SK-N-SH (cell line): ENCODE measurements around the gene CELF4. TPM values are rescaled to one million over a fixed set of nuclear protein-coding genes. Genes with fewer than 3 reads are reported as not detected.

ENCODE experiments used
- CTCF ChIA-PET: fragments of 300-600, 350-600 bp; formaldehyde crosslinking; extraction: SDS; loops from one replicate; lab custom pipeline; 2021; lab: Yijun Ruan, JAX
- POLR2A ChIA-PET: fragments of 350-600 bp; sonication (Branson Sonifier 250); formaldehyde crosslinking; extraction: SDS; loops from one replicate; lab custom pipeline; 2020; ENCODE audit warnings: antibody characterized with exemption, inconsistent platforms; lab: Yijun Ruan, JAX
- DNase-seq: peaks from one replicate; pipeline ENCODE4 v3.0.0; 2012
- H2AFZ ChIP-seq: fragments of 200-600 bp; sonication (generic); 2 replicates; pipeline ENCODE4 v1.8.1; 2016; ENCODE audit warnings: antibody characterized with exemption, mild to moderate bottlenecking, low read depth
- H3F3A ChIP-seq: fragments of 200-600 bp; sonication (generic); replicated peaks from 2 replicates; pipeline ENCODE3; 2016; ENCODE audit warnings: antibody characterized with exemption, mild to moderate bottlenecking; ENCODE audit not compliant: insufficient read depth
- H3K27ac ChIP-seq, 2 experiments: fragments of 200-500 bp in 1 of 2; fragments of 200-600 bp in 1 of 2; sonication (Bioruptor generic) in 1 of 2; sonication (generic), shearing (Covaris generic) in 1 of 2; 2 replicates each; pipeline versions ENCODE4 v1.5.1 to v1.6.1; 2014 to 2016; ENCODE audit warnings: low read depth in 2 of 2, inconsistent platforms in 1 of 2, low read length in 1 of 2, mild to moderate bottlenecking in 1 of 2, mixed read lengths in 1 of 2
- H3K27me3 ChIP-seq: fragments of 200-600 bp; sonication (generic), shearing (Covaris generic); 2 replicates; pipeline ENCODE4 v1.6.1; 2016; ENCODE audit warnings: mixed run types; ENCODE audit not compliant: insufficient read depth
- H3K36me3 ChIP-seq, 2 experiments: fragments of 200-500 bp in 1 of 2; fragments of 200-600 bp in 1 of 2; sonication (Bioruptor generic) in 1 of 2; sonication (generic) in 1 of 2; replicated peaks in 1 of 2; 2 replicates each; pipeline versions ENCODE3 to v1.5.1; 2014 to 2016; ENCODE audit warnings: low read length in 1 of 2, mild to moderate bottlenecking in 1 of 2; ENCODE audit not compliant: insufficient read depth in 2 of 2, control insufficient read depth in 1 of 2
- H3K4me1 ChIP-seq, 2 experiments: fragments of 200-500 bp in 1 of 2; fragments of 200-600 bp in 1 of 2; sonication (Bioruptor generic) in 1 of 2; sonication (generic), shearing (Covaris generic) in 1 of 2; 2 replicates each; pipeline versions ENCODE4 v1.5.1 to v1.6.1; 2014 to 2016; ENCODE audit warnings: low read depth in 1 of 2, low read length in 1 of 2, mixed run types in 1 of 2; ENCODE audit not compliant: insufficient read depth in 2 of 2, control insufficient read depth in 1 of 2
- H3K4me2 ChIP-seq: fragments of 200-600 bp; sonication (generic), shearing (Covaris generic); 2 replicates; pipeline ENCODE4 v1.6.1; 2017; ENCODE audit warnings: mixed run types
- H3K4me3 ChIP-seq, 2 experiments: fragments of 200-500 bp in 1 of 2; fragments of 200-600 bp in 1 of 2; sonication (Bioruptor generic) in 1 of 2; sonication (generic), shearing (Covaris generic) in 1 of 2; 2 replicates each; pipeline versions ENCODE4 v1.5.1 to v1.8.1; 2014 to 2016; ENCODE audit warnings: low read depth in 2 of 2, inconsistent platforms in 1 of 2, low read length in 1 of 2, mild to moderate bottlenecking in 1 of 2, mixed read lengths in 1 of 2, moderate library complexity in 1 of 2
- H3K79me2 ChIP-seq: fragments of 200-600 bp; sonication (generic); 2 replicates; pipeline ENCODE4 v1.8.1; 2017; ENCODE audit warnings: mild to moderate bottlenecking; ENCODE audit not compliant: insufficient read depth
- H3K9ac ChIP-seq: fragments of 200-600 bp; sonication (generic); 2 replicates; pipeline ENCODE4 v1.6.1; 2017; ENCODE audit warnings: mixed run types
- H3K9me2 ChIP-seq: fragments of 200-600 bp; sonication (generic); 2 replicates; pipeline ENCODE4 v1.6.1; 2017; ENCODE audit warnings: mixed run types
- H3K9me3 ChIP-seq: fragments of 200-600 bp; sonication (generic); 2 replicates; pipeline ENCODE4 v1.6.1; 2017; ENCODE audit warnings: mixed run types, mild to moderate bottlenecking, moderate library complexity
- H4K20me1 ChIP-seq: fragments of 200-600 bp; sonication (generic); 2 replicates; pipeline ENCODE4 v1.6.1; 2017; ENCODE audit warnings: mild to moderate bottlenecking, mixed run types; ENCODE audit not compliant: insufficient read depth
- GABPA ChIP-seq: IDR thresholded peaks from 2 replicates; pipeline ENCODE4 v1.4.0; 2012; ENCODE audit warnings: low read depth, mild to moderate bottlenecking
- GATA2 ChIP-seq: sonication (generic); formaldehyde crosslinking; IDR thresholded peaks from 2 replicates; pipeline ENCODE4 v1.5.0; 2020; ENCODE audit warnings: mild to moderate bottlenecking, missing genetic modification reagents
- JUND ChIP-seq: IDR thresholded peaks from 2 replicates; pipeline ENCODE4 v1.4.0; 2012
- MEF2A ChIP-seq: IDR thresholded peaks from 2 replicates; pipeline ENCODE4 v1.4.0; 2012; ENCODE audit warnings: low read depth, borderline replicate concordance
- RAD21 ChIP-seq: IDR thresholded peaks from 2 replicates; pipeline ENCODE4 v1.6.1; 2012; ENCODE audit warnings: mild to moderate bottlenecking, low read length
- SMC3 ChIP-seq: IDR thresholded peaks from 2 replicates; pipeline ENCODE4 v1.6.1; 2012; ENCODE audit warnings: low read depth, low read length, improper control_type of control experiment
- YY1 ChIP-seq: IDR thresholded peaks from 2 replicates; pipeline ENCODE4 v1.4.0; 2012; ENCODE audit warnings: low read depth, mild to moderate bottlenecking
- WGBS: methylation state at CpG from one replicate; pipeline ENCODE4 v1.1.6; 2017; ENCODE audit warnings: low lambda C conversion rate; 5-methylcytosine and 5-hydroxymethylcytosine counted together
- polyA plus RNA-seq, 3 experiments: library from polyadenylated mRNA; depleted of rRNA; stranded (reverse); fragments of >200 nt; gene quantifications; 2 replicates each; pipeline ENCODE4 v1.2.3, GENCODE V29; 2012
- TF ChIP-seq, protein P1 (sequence below): fragments of 150-350 bp; IDR thresholded peaks from 2 replicates; pipeline ENCODE4 v1.6.1; 2016; ENCODE audit warnings: mild to moderate bottlenecking, low read depth, low read length
- TF ChIP-seq, protein P2 (sequence below): fragments of 200-600 bp; sonication (generic); IDR thresholded peaks from 2 replicates; pipeline ENCODE4 v1.6.1; 2017; ENCODE audit warnings: antibody characterized with exemption, mild to moderate bottlenecking, moderate library complexity
- TF ChIP-seq, protein P3 (sequence below): IDR thresholded peaks from 2 replicates; pipeline ENCODE4 v1.6.1; 2012; ENCODE audit warnings: mild to moderate bottlenecking, low read depth, low read length, moderate library complexity
- TF ChIP-seq, protein P4 (sequence below): IDR thresholded peaks from 2 replicates; pipeline ENCODE4 v1.4.0; 2012; ENCODE audit warnings: low read depth, borderline replicate concordance
- TF ChIP-seq, protein P5 (sequence below): IDR thresholded peaks from 2 replicates; pipeline ENCODE4 v1.4.0; 2012; ENCODE audit warnings: low read depth

Gene CELF4
- polyA plus RNA-seq, 1 of the 3 experiments (the other 2 are of a cell fraction): 0.26 TPM

DNA sequence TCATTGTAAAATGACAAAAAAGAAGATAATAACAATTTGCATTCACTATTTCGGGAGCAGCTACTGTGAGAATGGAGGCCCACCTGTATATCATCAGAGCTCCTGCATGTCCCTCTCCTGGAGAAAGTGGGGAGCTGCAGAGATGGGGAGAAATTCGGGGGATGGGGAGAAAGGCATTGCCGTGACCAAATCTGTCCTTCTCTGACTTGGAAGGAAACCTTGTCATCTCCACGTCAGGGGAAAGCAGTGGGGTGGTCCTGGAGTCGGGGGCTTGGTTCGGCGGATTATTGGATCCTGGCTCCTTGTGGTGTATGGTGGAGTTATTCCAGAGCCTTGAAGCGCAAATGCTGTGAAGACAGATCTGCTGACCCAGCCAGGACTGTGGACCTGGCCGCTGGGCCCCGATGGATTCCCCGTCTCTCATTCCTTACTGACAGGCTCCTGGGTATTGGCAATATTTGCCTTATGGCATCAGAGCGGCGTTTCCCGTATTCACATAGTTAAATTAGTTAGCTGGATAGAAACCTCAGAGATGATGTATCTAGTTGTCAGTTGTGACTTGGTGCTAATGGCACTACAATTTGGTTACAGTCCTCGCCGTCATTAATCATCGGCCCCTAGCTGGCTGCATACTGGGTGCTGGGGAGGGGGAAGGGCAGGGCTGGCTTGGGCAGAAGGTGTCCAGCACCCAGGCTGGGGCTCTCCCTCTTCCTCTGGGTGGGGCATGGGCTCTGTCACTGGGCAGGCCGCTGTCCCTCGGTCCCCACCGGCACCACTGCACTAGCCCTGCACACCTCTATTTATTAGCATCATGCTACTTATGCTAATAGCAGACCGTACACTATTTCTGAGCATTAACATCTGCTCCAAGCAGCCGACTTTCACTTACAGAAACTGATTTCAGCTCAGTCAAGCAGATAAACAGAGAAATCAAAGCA, 31.7 kb downstream of the CELF4 start:
- POLR2A ChIA-PET: interaction anchor here (0.8 to 1.1 kb wide), 4 partner anchors 12 to 30 kb away, joined by 3 read pairs; no protein-coding TSS in a partner anchor
- Histone ChIP-seq H3K9ac (no peak overlapping the region), H3K36me3 (no peaks in the 10 kb centered on the region), H3K27ac (peak overlapping the region in 1 of 2 experiments; percentile 87; a peak in 2 of 4 replicates), H3K4me3 (no peak overlapping the region), H3F3A (no peaks in the 10 kb centered on the region), H3K9me3 (no peaks in the 10 kb centered on the region), H3K4me2 (no peak overlapping the region), H4K20me1 (no peaks in the 10 kb centered on the region), H3K4me1 (peaks cover 0 to 49% of the 10 kb centered on the region in 2 experiments; a peak in 2 of 4 replicates), H3K79me2 (no peaks in the 10 kb centered on the region), H2AFZ (no peak overlapping the region), H3K9me2 (no peaks in the 10 kb centered on the region), H3K27me3 (no peaks in the 10 kb centered on the region)
- DNase-seq: no peak
- no peak for TF ChIP-seq MEF2A
- TF ChIP-seq, protein P1, sequence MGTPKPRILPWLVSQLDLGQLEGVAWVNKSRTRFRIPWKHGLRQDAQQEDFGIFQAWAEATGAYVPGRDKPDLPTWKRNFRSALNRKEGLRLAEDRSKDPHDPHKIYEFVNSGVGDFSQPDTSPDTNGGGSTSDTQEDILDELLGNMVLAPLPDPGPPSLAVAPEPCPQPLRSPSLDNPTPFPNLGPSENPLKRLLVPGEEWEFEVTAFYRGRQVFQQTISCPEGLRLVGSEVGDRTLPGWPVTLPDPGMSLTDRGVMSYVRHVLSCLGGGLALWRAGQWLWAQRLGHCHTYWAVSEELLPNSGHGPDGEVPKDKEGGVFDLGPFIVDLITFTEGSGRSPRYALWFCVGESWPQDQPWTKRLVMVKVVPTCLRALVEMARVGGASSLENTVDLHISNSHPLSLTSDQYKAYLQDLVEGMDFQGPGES: no peak
- TF ChIP-seq, protein P2, sequence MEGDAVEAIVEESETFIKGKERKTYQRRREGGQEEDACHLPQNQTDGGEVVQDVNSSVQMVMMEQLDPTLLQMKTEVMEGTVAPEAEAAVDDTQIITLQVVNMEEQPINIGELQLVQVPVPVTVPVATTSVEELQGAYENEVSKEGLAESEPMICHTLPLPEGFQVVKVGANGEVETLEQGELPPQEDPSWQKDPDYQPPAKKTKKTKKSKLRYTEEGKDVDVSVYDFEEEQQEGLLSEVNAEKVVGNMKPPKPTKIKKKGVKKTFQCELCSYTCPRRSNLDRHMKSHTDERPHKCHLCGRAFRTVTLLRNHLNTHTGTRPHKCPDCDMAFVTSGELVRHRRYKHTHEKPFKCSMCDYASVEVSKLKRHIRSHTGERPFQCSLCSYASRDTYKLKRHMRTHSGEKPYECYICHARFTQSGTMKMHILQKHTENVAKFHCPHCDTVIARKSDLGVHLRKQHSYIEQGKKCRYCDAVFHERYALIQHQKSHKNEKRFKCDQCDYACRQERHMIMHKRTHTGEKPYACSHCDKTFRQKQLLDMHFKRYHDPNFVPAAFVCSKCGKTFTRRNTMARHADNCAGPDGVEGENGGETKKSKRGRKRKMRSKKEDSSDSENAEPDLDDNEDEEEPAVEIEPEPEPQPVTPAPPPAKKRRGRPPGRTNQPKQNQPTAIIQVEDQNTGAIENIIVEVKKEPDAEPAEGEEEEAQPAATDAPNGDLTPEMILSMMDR: peak; percentile 25
- no peak for TF ChIP-seq JUND
- TF ChIP-seq GABPA: no peak
- TF ChIP-seq, protein P3, sequence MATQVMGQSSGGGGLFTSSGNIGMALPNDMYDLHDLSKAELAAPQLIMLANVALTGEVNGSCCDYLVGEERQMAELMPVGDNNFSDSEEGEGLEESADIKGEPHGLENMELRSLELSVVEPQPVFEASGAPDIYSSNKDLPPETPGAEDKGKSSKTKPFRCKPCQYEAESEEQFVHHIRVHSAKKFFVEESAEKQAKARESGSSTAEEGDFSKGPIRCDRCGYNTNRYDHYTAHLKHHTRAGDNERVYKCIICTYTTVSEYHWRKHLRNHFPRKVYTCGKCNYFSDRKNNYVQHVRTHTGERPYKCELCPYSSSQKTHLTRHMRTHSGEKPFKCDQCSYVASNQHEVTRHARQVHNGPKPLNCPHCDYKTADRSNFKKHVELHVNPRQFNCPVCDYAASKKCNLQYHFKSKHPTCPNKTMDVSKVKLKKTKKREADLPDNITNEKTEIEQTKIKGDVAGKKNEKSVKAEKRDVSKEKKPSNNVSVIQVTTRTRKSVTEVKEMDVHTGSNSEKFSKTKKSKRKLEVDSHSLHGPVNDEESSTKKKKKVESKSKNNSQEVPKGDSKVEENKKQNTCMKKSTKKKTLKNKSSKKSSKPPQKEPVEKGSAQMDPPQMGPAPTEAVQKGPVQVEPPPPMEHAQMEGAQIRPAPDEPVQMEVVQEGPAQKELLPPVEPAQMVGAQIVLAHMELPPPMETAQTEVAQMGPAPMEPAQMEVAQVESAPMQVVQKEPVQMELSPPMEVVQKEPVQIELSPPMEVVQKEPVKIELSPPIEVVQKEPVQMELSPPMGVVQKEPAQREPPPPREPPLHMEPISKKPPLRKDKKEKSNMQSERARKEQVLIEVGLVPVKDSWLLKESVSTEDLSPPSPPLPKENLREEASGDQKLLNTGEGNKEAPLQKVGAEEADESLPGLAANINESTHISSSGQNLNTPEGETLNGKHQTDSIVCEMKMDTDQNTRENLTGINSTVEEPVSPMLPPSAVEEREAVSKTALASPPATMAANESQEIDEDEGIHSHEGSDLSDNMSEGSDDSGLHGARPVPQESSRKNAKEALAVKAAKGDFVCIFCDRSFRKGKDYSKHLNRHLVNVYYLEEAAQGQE: no peak
- TF ChIP-seq, protein P4, sequence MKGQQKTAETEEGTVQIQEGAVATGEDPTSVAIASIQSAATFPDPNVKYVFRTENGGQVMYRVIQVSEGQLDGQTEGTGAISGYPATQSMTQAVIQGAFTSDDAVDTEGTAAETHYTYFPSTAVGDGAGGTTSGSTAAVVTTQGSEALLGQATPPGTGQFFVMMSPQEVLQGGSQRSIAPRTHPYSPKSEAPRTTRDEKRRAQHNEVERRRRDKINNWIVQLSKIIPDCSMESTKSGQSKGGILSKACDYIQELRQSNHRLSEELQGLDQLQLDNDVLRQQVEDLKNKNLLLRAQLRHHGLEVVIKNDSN: no peak
- TF ChIP-seq RAD21: peak; percentile 56
- TF ChIP-seq GATA2 (CRISPR knock-in tag): no peak
- TF ChIP-seq, protein P5, sequence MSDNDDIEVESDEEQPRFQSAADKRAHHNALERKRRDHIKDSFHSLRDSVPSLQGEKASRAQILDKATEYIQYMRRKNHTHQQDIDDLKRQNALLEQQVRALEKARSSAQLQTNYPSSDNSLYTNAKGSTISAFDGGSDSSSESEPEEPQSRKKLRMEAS: no peak
- peak; percentile 29; the same call in 1 of the 2 replicates for TF ChIP-seq SMC3
- no peak for TF ChIP-seq YY1
- CTCF ChIA-PET: interaction anchor here (0.7 to 17.4 kb wide), 23 partner anchors 9 to 592 kb away, joined by 3 to 298 read pairs (median 4); no protein-coding TSS in a partner anchor
- 55% methylated on average over 20 of the region's 22 CpGs for WGBS
